ENCODE measurements around the gene TLL2.

GRCh38 chr10:96496281-96496925 is 17.3 kb downstream of the TLL2 start:
- TF ChIP-seq POLR2AphosphoS5 (IDR thresholded peaks at IDR 0.05; ENCODE audit: borderline replicate concordance, low read depth, low read length) (no peak), EZH2 (IDR thresholded peaks at IDR 0.05) (no peak), FOXP2 (optimal IDR thresholded peaks at IDR 0.05; ENCODE audit: control extremely low read depth, extremely low read length, insufficient read depth) (no peak)
